K562 (cell line): Measurements from ENCODE around the gene ANKEF1. TPM values are rescaled to one million over a fixed set of nuclear protein-coding genes. Genes with fewer than 3 reads are reported as not detected.

Experiments used
- ARNT ChIP-seq, 2 experiments: fragments of 450-650 bp; IDR thresholded peaks; 2 replicates each; pipeline ENCODE4 v1.6.1; 2016; ENCODE audit warnings: mild to moderate bottlenecking in 1 of 2
- CBFB ChIP-seq: sonication (generic); formaldehyde crosslinking; IDR thresholded peaks from 2 replicates; pipeline ENCODE4 v1.4.0; 2020; ENCODE audit warnings: mild to moderate bottlenecking, missing genetic modification reagents
- DIDO1 ChIP-seq: fragments of 450-650 bp; IDR thresholded peaks from 2 replicates; pipeline ENCODE4 v1.6.1; 2016; ENCODE audit warnings: low read depth, missing biosample characterization, missing genetic modification characterization
- GATA2 ChIP-seq: sonication (generic); formaldehyde crosslinking; IDR thresholded peaks from 2 replicates; pipeline ENCODE4 v1.4.0; 2020; ENCODE audit warnings: mild to moderate bottlenecking, missing genetic modification reagents
- GTF2E2 ChIP-seq: fragments of 200-800 bp; sonication (Bioruptor generic); IDR thresholded peaks from 2 replicates; pipeline ENCODE4 v1.6.1; 2016; ENCODE audit warnings: missing genetic modification characterization, missing compliant biosample characterization
- JUN ChIP-seq, 2 experiments: sonication (generic) in 1 of 2; formaldehyde crosslinking in 1 of 2; IDR thresholded peaks; 2 replicates each; pipeline versions ENCODE4 v1.6.1 to v1.8.0; 2012 to 2022; ENCODE audit warnings: borderline replicate concordance in 2 of 2, mild to moderate bottlenecking in 2 of 2, improper control_type of control experiment in 1 of 2, low read depth in 1 of 2, low read length in 1 of 2, missing genetic modification reagents in 1 of 2
- MAFG ChIP-seq: fragments of 450-650 bp; conservative IDR thresholded peaks from 2 replicates; pipeline ENCODE4 v1.6.1; 2016; ENCODE audit warnings: missing genetic modification characterization, missing compliant biosample characterization
- MEF2D ChIP-seq: conservative IDR thresholded peaks from 2 replicates; pipeline ENCODE4 v1.6.1; 2016; ENCODE audit warnings: low read depth, missing genetic modification characterization, missing compliant biosample characterization
- MXI1 ChIP-seq: IDR thresholded peaks from 2 replicates; pipeline ENCODE4 v1.6.1; 2011; ENCODE audit warnings: low read depth, mild to moderate bottlenecking, improper control_type of control experiment, low read length
- NELFE ChIP-seq: IDR thresholded peaks from 2 replicates; pipeline ENCODE4 v1.6.1; 2011; ENCODE audit warnings: mild to moderate bottlenecking; ENCODE audit not compliant: insufficient read depth, insufficient read length
- POLR2A ChIP-seq: fragments of 450-650 bp; conservative IDR thresholded peaks from 2 replicates; pipeline ENCODE4 v1.6.1; 2016
- POLR2G ChIP-seq: fragments of 200-400 bp; formaldehyde crosslinking; IDR thresholded peaks from 2 replicates; pipeline ENCODE4 v1.6.1; 2017; ENCODE audit warnings: low read depth, mild to moderate bottlenecking, antibody characterized with exemption, low read length, moderate library complexity
- PRPF4 ChIP-seq: fragments of 200-400 bp; formaldehyde crosslinking; IDR thresholded peaks from one replicate; pipeline ENCODE4 v1.6.1; 2017; ENCODE audit warnings: low read length, low read depth, mild to moderate bottlenecking; ENCODE audit not compliant: insufficient read depth, poor library complexity, severe bottlenecking
- SMAD4 ChIP-seq: fragments of 250-450 bp; sonication (Bioruptor Pico); conservative IDR thresholded peaks from 2 replicates; pipeline ENCODE4 v1.8.0; 2021; ENCODE audit warnings: inconsistent platforms, mild to moderate bottlenecking, moderate library complexity
- SMARCE1 ChIP-seq: fragments of 450-650 bp; IDR thresholded peaks from 2 replicates; pipeline ENCODE4 v1.7.1; 2016; ENCODE audit warnings: mild to moderate bottlenecking
- TSC22D4 ChIP-seq: fragments of 450-650 bp; IDR thresholded peaks from 2 replicates; pipeline ENCODE4 v1.6.1; 2016; ENCODE audit warnings: missing genetic modification characterization, missing biosample characterization, control low read depth
- ZNF311 ChIP-seq: fragments of 250-450 bp; sonication (Bioruptor Pico); IDR thresholded peaks from 2 replicates; pipeline ENCODE4 v1.4.0; 2020; ENCODE audit warnings: mild to moderate bottlenecking, moderate library complexity
- ZNF436 ChIP-seq: fragments of 250-450, 450-650 bp; sonication (Bioruptor Pico); formaldehyde crosslinking; IDR thresholded peaks from 2 replicates; pipeline ENCODE4 v1.7.0; 2020; ENCODE audit warnings: mild to moderate bottlenecking
- ZNF507 ChIP-seq: conservative IDR thresholded peaks from 2 replicates; pipeline ENCODE4 v1.6.1; 2017; ENCODE audit warnings: missing genetic modification characterization, missing compliant biosample characterization
- ZNF589 ChIP-seq: fragments of 200-800 bp; sonication (Bioruptor generic); IDR thresholded peaks from 2 replicates; pipeline ENCODE4 v1.6.1; 2016; ENCODE audit warnings: low read depth, missing genetic modification characterization, missing compliant biosample characterization
- polyA plus RNA-seq, 8 experiments: library from polyadenylated mRNA; depleted of rRNA in 4 of 8; stranded (reverse) in 5 of 8; unstranded in 3 of 8; fragments of >200 nt; fragmentation: Nextera tagmentation in 2 of 8; fragmentation: Illumina TruSeq in 1 of 8; extraction: Ambion mirVana in 2 of 8; extraction: Trizol in 1 of 8; gene quantifications; 2 replicates each; pipeline versions ENCODE4 v1.2.1 to v1.2.3, GENCODE V29; 2011 to 2014; ENCODE audit warnings: inconsistent platforms in 1 of 8, missing spikeins in 1 of 8
- total RNA-seq, 7 experiments: library from RNA; depleted of rRNA in 6 of 7; stranded (reverse); fragments of >200 nt in 6 of 7; fragmentation: Illumina TruSeq in 2 of 7; extraction: Trizol in 2 of 7; gene quantifications; 2 replicates each; pipeline versions ENCODE4 v1.2.1 to v1.2.3, GENCODE V29; 2011 to 2021; ENCODE audit warnings: low replicate concordance in 1 of 7
- TF ChIP-seq, protein P1 (sequence below): sonication (generic); formaldehyde crosslinking; IDR thresholded peaks from 2 replicates; pipeline ENCODE4 v1.9.0; 2022; ENCODE audit warnings: mild to moderate bottlenecking, missing genetic modification reagents
- TF ChIP-seq, protein P2 (sequence below): fragments of 450-650 bp; formaldehyde crosslinking; IDR thresholded peaks from 2 replicates; pipeline ENCODE4 v1.4.0; 2022; ENCODE audit warnings: missing genetic modification characterization
- TF ChIP-seq, protein P3 (sequence below), 2 experiments: IDR thresholded peaks; 2 replicates each; pipeline ENCODE4 v1.6.1; 2011; ENCODE audit warnings: borderline replicate concordance in 1 of 2, control low read depth in 1 of 2, low read depth in 1 of 2, low read length in 1 of 2, mild to moderate bottlenecking in 1 of 2, mixed read lengths in 1 of 2, moderate library complexity in 1 of 2; ENCODE audit not compliant: insufficient read depth in 1 of 2, insufficient read length in 1 of 2, poor library complexity in 1 of 2, severe bottlenecking in 1 of 2; ENCODE audit errors: extremely low read depth in 1 of 2
- TF ChIP-seq, protein P4 (sequence below): fragments of 450-650 bp; formaldehyde crosslinking; IDR thresholded peaks from 2 replicates; pipeline ENCODE4 v1.4.0; 2020; ENCODE audit warnings: mild to moderate bottlenecking, moderate library complexity

The ANKEF1 gene
- total and polyA plus RNA-seq, 9 of the 15 experiments (the other 6 are each of a cell fraction or from before 2014, with no cell fraction given) = 0.35 to 2.1 (median 1.7) TPM

DNA sequence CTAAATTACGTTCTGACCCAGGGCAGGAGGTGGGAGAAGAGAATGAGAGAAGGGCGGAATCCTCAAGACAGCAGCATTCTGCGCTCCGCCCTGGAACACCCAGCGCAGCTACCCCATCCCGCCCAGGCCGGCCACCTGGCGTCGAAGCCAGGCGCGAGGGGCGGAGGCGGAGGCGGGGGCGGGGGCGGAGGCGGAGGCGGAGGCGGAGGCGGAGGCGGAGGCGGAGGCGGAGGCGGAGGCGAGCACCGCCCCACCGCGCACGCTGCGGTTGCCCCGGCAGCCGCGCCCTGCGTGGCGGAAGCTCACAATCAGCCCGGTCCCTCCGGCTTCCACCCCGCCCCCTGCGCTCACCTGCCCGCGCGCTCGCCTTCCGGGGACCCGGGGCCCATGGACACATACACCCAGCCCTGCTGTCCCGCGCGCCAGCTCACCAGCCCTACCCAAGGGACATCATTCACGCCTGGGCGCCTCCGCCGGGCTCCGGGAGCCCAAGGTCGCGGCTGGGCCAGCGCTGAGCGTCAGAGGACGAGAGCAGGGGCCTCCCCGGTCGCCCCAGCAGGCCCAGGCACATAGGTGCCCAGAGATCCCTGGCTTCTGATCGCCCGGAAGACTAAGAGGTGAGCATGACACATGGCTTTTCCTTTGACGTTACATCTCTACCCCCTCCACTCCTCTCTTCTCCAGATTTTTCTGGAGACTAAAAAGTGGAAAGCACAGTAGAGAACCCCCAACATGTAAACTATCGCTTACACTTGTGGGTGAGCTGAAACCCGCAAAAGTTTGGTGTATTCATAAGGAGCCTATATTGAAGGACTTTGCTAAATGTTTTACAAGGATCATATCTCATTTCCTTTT, at the start of gene ANKEF1 (continued):
- TF ChIP-seq POLR2G (peak; percentile 82), DIDO1 (tag) (no peak), MAFG (tag) (no peak), MEF2D (tag) (no peak), ZNF507 (tag) (no peak), ARNT (IDR thresholded peaks at IDR 0.05) (no peak), TSC22D4 (tag) (no peak), SMAD4 (no peak), SMARCE1 (no peak), GTF2E2 (tag) (no peak), ZNF589 (CRISPR knock-in tag) (no peak), PRPF4 (no peak), GATA2 (CRISPR knock-in tag) (no peak), ZNF436 (CRISPR knock-in tag) (no peak), MXI1 (no peak), POLR2A (peak; percentile 68), ZNF311 (CRISPR knock-in tag) (no peak), NELFE (no peak), JUN (IDR thresholded peaks at IDR 0.05; ENCODE audit: borderline replicate concordance, low read depth, low read length) (no peak), JUN (CRISPR knock-in tag; IDR thresholded peaks at IDR 0.05; ENCODE audit: borderline replicate concordance) (no peak), CBFB (CRISPR knock-in tag) (no peak)
- TF ChIP-seq, protein P1, sequence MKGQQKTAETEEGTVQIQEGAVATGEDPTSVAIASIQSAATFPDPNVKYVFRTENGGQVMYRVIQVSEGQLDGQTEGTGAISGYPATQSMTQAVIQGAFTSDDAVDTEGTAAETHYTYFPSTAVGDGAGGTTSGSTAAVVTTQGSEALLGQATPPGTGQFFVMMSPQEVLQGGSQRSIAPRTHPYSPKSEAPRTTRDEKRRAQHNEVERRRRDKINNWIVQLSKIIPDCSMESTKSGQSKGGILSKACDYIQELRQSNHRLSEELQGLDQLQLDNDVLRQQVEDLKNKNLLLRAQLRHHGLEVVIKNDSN (CRISPR knock-in tag) = no peak
- TF ChIP-seq, protein P2, sequence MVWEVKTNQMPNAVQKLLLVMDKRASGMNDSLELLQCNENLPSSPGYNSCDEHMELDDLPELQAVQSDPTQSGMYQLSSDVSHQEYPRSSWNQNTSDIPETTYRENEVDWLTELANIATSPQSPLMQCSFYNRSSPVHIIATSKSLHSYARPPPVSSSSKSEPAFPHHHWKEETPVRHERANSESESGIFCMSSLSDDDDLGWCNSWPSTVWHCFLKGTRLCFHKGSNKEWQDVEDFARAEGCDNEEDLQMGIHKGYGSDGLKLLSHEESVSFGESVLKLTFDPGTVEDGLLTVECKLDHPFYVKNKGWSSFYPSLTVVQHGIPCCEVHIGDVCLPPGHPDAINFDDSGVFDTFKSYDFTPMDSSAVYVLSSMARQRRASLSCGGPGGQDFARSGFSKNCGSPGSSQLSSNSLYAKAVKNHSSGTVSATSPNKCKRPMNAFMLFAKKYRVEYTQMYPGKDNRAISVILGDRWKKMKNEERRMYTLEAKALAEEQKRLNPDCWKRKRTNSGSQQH = no peak
- TF ChIP-seq, protein P3, sequence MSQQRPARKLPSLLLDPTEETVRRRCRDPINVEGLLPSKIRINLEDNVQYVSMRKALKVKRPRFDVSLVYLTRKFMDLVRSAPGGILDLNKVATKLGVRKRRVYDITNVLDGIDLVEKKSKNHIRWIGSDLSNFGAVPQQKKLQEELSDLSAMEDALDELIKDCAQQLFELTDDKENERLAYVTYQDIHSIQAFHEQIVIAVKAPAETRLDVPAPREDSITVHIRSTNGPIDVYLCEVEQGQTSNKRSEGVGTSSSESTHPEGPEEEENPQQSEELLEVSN (IDR thresholded peaks at IDR 0.05; ENCODE audit: borderline replicate concordance in 1 of 2, extremely low read depth in 1 of 2, insufficient read depth in 1 of 2, insufficient read length in 1 of 2, low read depth in 1 of 2, low read length in 1 of 2, poor library complexity in 1 of 2, severe bottlenecking in 1 of 2) = peak; percentile 84 to 99
- TF ChIP-seq, protein P4, sequence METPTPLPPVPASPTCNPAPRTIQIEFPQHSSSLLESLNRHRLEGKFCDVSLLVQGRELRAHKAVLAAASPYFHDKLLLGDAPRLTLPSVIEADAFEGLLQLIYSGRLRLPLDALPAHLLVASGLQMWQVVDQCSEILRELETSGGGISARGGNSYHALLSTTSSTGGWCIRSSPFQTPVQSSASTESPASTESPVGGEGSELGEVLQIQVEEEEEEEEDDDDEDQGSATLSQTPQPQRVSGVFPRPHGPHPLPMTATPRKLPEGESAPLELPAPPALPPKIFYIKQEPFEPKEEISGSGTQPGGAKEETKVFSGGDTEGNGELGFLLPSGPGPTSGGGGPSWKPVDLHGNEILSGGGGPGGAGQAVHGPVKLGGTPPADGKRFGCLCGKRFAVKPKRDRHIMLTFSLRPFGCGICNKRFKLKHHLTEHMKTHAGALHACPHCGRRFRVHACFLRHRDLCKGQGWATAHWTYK (CRISPR knock-in tag) = no peak
